AG04450 (cell line): ENCODE data around the gene CACNA1A. TPM values are rescaled to one million over a fixed set of nuclear protein-coding genes. Genes with fewer than 3 reads are reported as not detected.

Source experiments
- CTCF ChIA-PET: fragments of 300-600, 350-600 bp; formaldehyde crosslinking; extraction: SDS; loops from one replicate; lab custom pipeline; 2022; ENCODE audit warnings: antibody characterized with exemption, inconsistent platforms; lab: Charles Lee
- POLR2A ChIA-PET: fragments of 350-600 bp; formaldehyde crosslinking; extraction: SDS; loops from one replicate; lab custom pipeline; 2021; ENCODE audit warnings: antibody characterized with exemption, inconsistent platforms; lab: Yijun Ruan, JAX
- DNase-seq: peaks from one replicate; pipeline ENCODE4 v3.0.0-alpha.2; 2011; ENCODE audit warnings: low read depth, low spot score
- H3K27ac ChIP-seq: one replicate; pipeline ENCODE4 v1.5.1; 2012; ENCODE audit warnings: low read depth, low read length, control low read depth
- H3K27me3 ChIP-seq: one replicate; pipeline ENCODE4 v1.6.0; 2012; ENCODE audit warnings: low read length; ENCODE audit not compliant: control insufficient read depth, insufficient read depth
- H3K4me3 ChIP-seq: 2 replicates; pipeline ENCODE4 v1.5.1; 2011; ENCODE audit warnings: mild to moderate bottlenecking, low read depth, low read length, control low read depth
- H3K9me3 ChIP-seq: 2 replicates; pipeline ENCODE4 v1.5.1; 2012; ENCODE audit warnings: low read length; ENCODE audit not compliant: control insufficient read depth, insufficient read depth
- CTCF ChIP-seq: IDR thresholded peaks from 2 replicates; pipeline ENCODE4 v1.5.1; 2011; ENCODE audit warnings: low read depth, low read length, control low read depth, inconsistent platforms
- polyA plus RNA-seq: library from polyadenylated mRNA; depleted of rRNA; stranded (reverse); fragments of >200 nt; gene quantifications from 2 replicates; pipeline ENCODE4 v1.2.3, GENCODE V29; 2011

CACNA1A gene
- polyA plus RNA-seq, 1 experiment, result 12.2 TPM

GRCh38 chr19:13507053-13507611 is 853 bp upstream of the CACNA1A start:
- Histone ChIP-seq H3K4me3 (peak overlapping the region; percentile 68), H3K27ac (no peak overlapping the region), H3K27me3 (peaks cover 17% of the 10 kb centered on the region), H3K9me3 (no peaks in the 10 kb centered on the region)
- no peak for TF ChIP-seq CTCF
- no peak for DNase-seq
- ChIA-PET POLR2A (interaction anchor here (0.7 kb wide), 2 partner anchors 204 to 229 kb away, joined by 3 to 12 read pairs; no protein-coding TSS in a partner anchor), CTCF (no interaction called here)

- DNase-seq, result no peak
- Histone ChIP-seq H3K27ac (no peak overlapping the region), H3K27me3 (peaks cover 13% of the 10 kb centered on the region), H3K4me3 (peak overlapping the region; percentile 68), H3K9me3 (no peaks in the 10 kb centered on the region)
- no peak for TF ChIP-seq CTCF
- ChIA-PET CTCF (no interaction called here), POLR2A (no interaction called here)
These were observed 363 bp downstream of the CACNA1A start for GRCh38 chr19:13505761-13506470.

GRCh38 chr19:13505164-13505695 is 1.0 kb downstream of the CACNA1A start:
- POLR2A ChIA-PET, result no interaction called here
- peaks cover 13% of the 10 kb centered on the region for H3K27me3 ChIP-seq
- peak overlapping the region; percentile 68 for H3K4me3 ChIP-seq
- no peak for DNase-seq
- no peaks in the 10 kb centered on the region for H3K9me3 ChIP-seq
- no peak overlapping the region for H3K27ac ChIP-seq
- no peak for TF ChIP-seq CTCF
- CTCF ChIA-PET, result no interaction called here

- no peak for TF ChIP-seq CTCF
- H3K9me3 ChIP-seq, result no peaks in the 10 kb centered on the region
- CTCF ChIA-PET, result no interaction called here
- no peak overlapping the region for H3K27ac ChIP-seq
- peaks cover 13% of the 10 kb centered on the region for H3K27me3 ChIP-seq
- no peak overlapping the region for H3K4me3 ChIP-seq
- DNase-seq, result no peak
- POLR2A ChIA-PET, result no interaction called here
These were observed 2.6 kb downstream of the CACNA1A start for GRCh38 chr19:13503570-13504235.
